SK-N-MC (cell line): Measurements from ENCODE around the gene PREB.
A peak's percentile ranks its signal among the peaks of the same experiment; 100 is the strongest.

Experiments used
- DNase-seq: peaks from one replicate; pipeline ENCODE4 v3.0.0-alpha.2; 2011; ENCODE audit warnings: low read depth, low spot score
- H3K27ac ChIP-seq: fragments of 200-600 bp; sonication (generic); 2 replicates; pipeline ENCODE4 v1.5.1; 2016; ENCODE audit warnings: mixed run types
- H3K36me3 ChIP-seq: fragments of 200-600 bp; sonication (generic); 2 replicates; pipeline ENCODE4 v1.6.1; 2017; ENCODE audit warnings: antibody characterized with exemption, low read length, mixed read lengths; ENCODE audit not compliant: insufficient read depth
- H3K4me3 ChIP-seq: fragments of 200-600 bp; sonication (generic); 2 replicates; pipeline ENCODE4 v1.5.1; 2016
- H3K9ac ChIP-seq: fragments of 200-600 bp; sonication (generic); 2 replicates; pipeline ENCODE4 v1.8.0; 2017; ENCODE audit warnings: mixed run types, mixed read lengths; ENCODE audit not compliant: insufficient read length
- H3K9me3 ChIP-seq: fragments of 200-600 bp; sonication (generic); 2 replicates; pipeline ENCODE4 v1.6.1; 2017; ENCODE audit warnings: low read depth, mild to moderate bottlenecking, antibody characterized with exemption, low read length, moderate library complexity, mixed read lengths
- EZH2 ChIP-seq: fragments of 200-600 bp; sonication (generic); IDR thresholded peaks from one replicate; pipeline ENCODE4 v1.6.1; 2017; ENCODE audit warnings: antibody characterized with exemption
- FOXP2 ChIP-seq: optimal IDR thresholded peaks from 2 replicates; pipeline ENCODE3; 2011; ENCODE audit warnings: mild to moderate bottlenecking, moderate library complexity; ENCODE audit not compliant: insufficient read depth; ENCODE audit errors: extremely low read length, control extremely low read depth
- POLR2AphosphoS5 ChIP-seq: IDR thresholded peaks from 2 replicates; pipeline ENCODE4 v1.6.1; 2012; ENCODE audit warnings: mild to moderate bottlenecking, low read depth, low read length, borderline replicate concordance

The PREB gene

DNA sequence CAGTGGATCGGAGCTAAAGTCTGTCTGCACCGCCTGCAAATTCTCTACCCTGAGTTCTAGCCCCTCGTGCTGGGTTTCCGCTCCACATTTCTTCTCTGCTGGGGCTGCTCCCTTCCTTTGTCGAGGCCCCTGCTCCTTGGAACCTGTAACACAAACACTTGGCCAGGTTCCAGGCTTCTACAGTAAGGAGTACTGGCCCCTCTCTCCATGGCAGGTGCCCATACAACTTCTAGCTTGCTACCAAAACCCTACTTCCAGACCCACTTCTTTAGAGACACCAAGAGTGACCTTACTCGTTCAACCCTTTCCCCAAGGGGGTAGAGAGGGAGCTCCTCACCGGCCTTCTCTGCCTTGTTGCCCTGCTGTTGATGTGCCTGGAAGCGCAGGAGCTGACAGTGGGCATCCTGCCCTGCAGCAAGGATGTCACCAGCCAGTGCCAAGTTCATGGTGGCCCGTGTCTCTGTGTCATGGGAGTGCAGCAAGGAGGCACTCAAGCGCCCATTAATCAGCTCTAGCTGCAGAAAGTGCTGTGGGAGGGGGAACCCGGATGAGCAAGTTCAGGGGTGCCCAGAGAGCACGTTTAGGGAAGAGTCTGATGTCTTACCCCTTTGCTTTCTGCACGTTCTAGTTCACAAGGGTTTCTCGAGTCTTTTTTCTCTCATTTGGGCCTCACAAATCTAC lies 1.1 kb downstream of the PREB start:
- no peak for TF ChIP-seq POLR2AphosphoS5
- TF ChIP-seq EZH2 = no peak
- H3K9me3 ChIP-seq = no peaks in the 10 kb centered on the region
- H3K27ac ChIP-seq = no peak overlapping the region
- H3K4me3 ChIP-seq = peak overlapping the region; percentile 99
- DNase-seq = no peak
- H3K9ac ChIP-seq = peak overlapping the region; percentile 96
- peaks cover 36% of the 10 kb centered on the region for H3K36me3 ChIP-seq

DNA sequence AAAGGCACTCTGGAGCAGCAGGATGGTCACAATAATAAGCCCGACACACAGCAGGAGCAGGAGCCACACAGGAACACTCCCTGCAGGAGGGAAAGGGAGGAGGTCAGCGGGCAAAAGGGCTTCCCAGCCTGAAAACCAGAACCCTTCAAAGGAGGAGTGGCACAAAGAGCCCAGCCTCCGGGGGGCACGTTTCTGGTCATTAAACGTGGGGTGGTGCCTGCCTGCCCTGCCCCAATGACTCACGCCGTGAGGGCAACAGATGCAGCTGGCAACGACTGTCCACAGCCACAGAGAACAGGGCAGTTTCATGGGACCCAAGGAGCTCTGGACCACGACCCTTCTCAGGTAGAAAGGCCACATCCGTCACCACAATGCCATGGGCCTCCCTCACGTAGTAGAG lies 3.0 kb downstream of the PREB start:
- Histone ChIP-seq H3K36me3 (peaks cover 36% of the 10 kb centered on the region), H3K9ac (no peak overlapping the region), H3K4me3 (no peak overlapping the region), H3K9me3 (no peaks in the 10 kb centered on the region), H3K27ac (no peak overlapping the region)
- DNase-seq = no peak
- TF ChIP-seq FOXP2 = no peak
- TF ChIP-seq POLR2AphosphoS5 = no peak
- no peak for TF ChIP-seq EZH2

DNA sequence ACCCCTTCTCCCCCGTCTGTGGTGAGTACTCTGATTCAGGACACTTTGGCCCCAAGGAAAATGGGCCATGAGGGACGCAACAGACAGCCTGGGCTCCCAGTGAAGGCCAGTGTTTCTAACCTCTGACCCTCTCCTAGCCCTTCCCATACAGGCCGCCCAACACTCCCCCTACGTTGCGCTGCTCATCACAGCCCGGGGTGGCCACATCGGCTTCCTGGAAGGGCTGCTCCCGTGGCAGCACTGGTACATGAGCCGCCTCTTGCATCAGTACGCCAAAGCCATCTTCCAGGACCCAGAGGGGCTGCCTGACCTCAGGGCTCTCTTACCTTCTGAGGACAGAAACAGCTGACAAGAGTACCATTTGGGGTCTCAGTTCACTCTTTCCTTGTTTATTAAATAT lies 4.0 kb downstream of the PREB start:
- Histone ChIP-seq H3K4me3 (no peak overlapping the region), H3K27ac (no peak overlapping the region), H3K36me3 (peaks cover 36% of the 10 kb centered on the region), H3K9ac (no peak overlapping the region), H3K9me3 (no peaks in the 10 kb centered on the region)
- TF ChIP-seq POLR2AphosphoS5 = no peak
- no peak for DNase-seq

DNA sequence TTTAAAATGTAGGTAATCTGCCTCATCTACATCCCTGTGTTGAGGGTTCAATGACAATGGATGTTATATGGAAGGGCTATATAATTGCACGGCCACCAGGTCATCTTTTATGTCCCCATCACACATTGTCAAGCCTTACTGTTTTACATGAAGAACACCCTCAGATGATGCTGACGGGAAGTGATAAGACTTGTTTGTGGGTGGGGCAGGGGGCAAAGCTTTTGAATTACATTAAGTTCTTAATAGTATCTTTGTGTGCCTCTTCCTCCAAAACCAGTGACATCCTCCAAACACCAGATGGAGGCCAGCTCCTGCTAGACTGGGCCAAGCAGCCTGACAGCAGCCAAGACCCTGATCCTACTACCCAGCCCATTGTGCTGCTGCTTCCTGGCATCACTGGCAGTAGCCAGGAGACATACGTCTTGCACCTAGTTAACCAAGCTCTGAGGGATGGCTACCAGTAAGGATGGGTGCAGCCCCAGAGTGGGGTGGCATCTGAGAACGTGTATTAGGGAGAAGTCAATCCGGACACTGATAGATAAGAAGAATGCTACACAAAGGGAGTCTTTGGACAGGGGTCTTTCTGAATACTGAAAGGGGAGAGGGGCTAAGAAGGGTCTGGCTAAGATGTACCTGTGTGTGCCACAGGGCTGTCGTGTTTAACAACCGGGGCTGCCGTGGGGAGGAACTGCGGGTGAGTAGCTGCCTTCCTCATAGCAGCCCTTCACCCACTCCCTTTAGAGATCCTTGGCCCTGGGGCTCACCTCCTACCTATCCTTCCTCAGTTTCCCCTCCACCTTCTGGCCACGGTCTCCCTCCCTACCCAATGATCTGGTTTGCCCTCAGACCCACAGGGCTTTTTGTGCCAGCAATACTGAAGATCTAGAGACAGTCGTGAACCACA lies 5.5 kb downstream of the PREB start:
- H3K4me3 ChIP-seq = no peak overlapping the region
- no peak for DNase-seq
- H3K36me3 ChIP-seq = peaks cover 36% of the 10 kb centered on the region
- H3K27ac ChIP-seq = no peak overlapping the region; the same call in 1 of the 2 replicates
- no peak for TF ChIP-seq EZH2
- peak; percentile 16; the same call in 1 of the 2 replicates for TF ChIP-seq POLR2AphosphoS5
- no peaks in the 10 kb centered on the region for H3K9me3 ChIP-seq
- H3K9ac ChIP-seq = no peak overlapping the region

DNA sequence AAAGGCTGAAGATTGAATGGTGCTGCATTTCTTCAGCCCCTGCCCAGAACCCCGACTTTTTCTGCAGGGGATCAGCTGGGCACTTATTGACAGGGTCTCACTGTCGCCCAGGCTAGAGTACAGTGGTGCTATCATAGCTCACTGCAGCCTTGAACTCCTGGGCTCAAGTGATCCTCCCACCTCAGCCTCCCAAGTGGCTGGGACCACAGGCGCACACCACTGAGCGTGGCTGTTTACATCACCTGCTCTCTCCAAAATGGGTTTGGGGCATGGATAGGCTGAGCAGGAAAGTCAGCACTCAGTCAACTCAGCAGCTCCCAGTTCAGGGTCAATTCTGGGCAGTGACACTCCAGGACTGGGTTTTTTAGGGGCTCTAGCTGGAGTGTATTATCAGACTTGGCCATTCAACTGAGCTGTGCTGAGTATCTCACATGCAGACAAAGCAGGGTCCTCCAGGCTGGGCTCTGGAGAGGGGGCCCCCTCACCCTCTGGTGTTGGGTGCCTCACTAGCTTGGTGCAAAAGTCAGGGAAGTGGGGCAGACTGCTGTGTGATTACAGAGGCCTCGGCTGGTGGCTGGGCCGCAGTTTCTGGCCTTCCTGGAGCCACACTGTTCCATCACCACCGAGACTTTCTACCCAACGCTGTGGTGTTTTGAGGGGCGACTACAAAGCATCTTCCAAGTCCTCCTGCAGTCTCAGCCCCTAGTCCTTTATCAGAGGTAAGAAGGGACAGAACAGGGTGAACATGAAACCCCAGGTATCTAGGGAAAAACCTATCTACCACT lies 6.4 kb downstream of the PREB start:
- no peak for TF ChIP-seq EZH2
- TF ChIP-seq POLR2AphosphoS5 = no peak
- TF ChIP-seq FOXP2 = no peak

DNA sequence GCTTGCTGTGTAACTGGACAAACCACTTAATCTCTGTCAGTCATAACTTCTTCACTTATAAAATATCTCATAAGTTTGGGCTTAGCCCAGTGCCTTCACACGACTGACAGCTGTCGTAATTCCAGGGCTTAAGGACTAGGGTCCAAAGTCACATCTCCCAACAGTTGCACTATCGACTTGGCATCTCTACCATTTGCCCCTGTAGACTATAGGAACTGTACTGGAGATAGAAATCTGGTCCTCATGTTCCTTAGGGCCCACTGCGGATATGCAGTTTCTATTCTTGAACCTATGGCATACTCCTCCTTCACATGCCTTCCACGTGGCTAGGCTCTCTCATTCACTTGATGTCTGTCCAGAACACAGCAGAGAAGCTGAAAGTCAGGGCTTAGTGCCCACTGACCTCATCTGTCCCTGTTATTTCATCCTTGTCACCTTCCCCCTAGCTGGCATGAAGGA lies 8.2 kb downstream of the PREB start:
- TF ChIP-seq EZH2 = no peak
- TF ChIP-seq POLR2AphosphoS5 = no peak
- no peak for TF ChIP-seq FOXP2
- Histone ChIP-seq H3K4me3 (no peak overlapping the region), H3K36me3 (peaks cover 15% of the 10 kb centered on the region; the same call in 1 of the 2 replicates), H3K27ac (peak overlapping the region; percentile 88; the same call in 1 of the 2 replicates), H3K9ac (no peak overlapping the region), H3K9me3 (no peaks in the 10 kb centered on the region)
- DNase-seq = no peak

More for the DNA sequence above, 6.4 kb downstream of the PREB start:
- Histone ChIP-seq H3K9ac (no peak overlapping the region), H3K36me3 (peaks cover 33% of the 10 kb centered on the region), H3K4me3 (no peak overlapping the region), H3K9me3 (no peaks in the 10 kb centered on the region), H3K27ac (no peak overlapping the region)
- DNase-seq = no peak

DNA sequence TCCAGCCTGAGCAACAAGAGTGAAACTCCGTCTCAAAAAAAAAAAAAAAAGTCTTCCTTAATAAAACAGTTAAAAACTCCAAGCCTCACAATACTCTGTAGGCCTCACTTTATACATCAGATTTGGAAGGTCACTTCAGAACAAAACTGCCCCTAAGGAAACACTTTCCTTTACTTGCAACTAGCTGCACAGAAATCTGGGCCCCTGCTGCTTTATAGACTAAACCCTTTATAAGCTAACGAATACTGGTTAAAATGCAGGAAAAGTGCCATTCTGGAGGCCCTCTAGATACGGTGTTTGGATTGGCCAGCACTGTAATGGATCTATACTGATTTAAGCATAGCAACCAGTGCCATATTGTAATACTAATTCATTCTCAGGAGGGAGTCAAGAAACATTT lies 9.3 kb downstream of the PREB start:
- TF ChIP-seq FOXP2 (no peak), EZH2 (no peak), POLR2AphosphoS5 (no peak)
- peak; percentile 10 for DNase-seq
- Histone ChIP-seq H3K27ac (peak overlapping the region; percentile 88), H3K36me3 (peaks cover 4% of the 10 kb centered on the region; the same call in 1 of the 2 replicates), H3K4me3 (0 out of 2 replicates have a peak overlapping the region, but pooled peaks have one; percentile 21), H3K9me3 (no peaks in the 10 kb centered on the region), H3K9ac (no peak overlapping the region)
